Mesodermal cell (in vitro differentiated cells): ENCODE results near the gene KIF24. TPM values are rescaled to one million over a fixed set of nuclear protein-coding genes. Genes with fewer than 3 reads are reported as not detected.

ENCODE experiments used
- H3K27ac ChIP-seq: 2 replicates; pipeline ENCODE4 v1.7.0; 2013; ENCODE audit warnings: mild to moderate bottlenecking, low read depth, low read length, moderate library complexity; ENCODE audit not compliant: severe bottlenecking
- H3K36me3 ChIP-seq: 2 replicates; pipeline ENCODE4 v1.7.1; 2013; ENCODE audit warnings: mild to moderate bottlenecking, low read length, moderate library complexity; ENCODE audit not compliant: control insufficient read depth, insufficient read depth
- H3K4me1 ChIP-seq: one replicate; pipeline ENCODE4 v1.7.1; 2013; ENCODE audit warnings: mild to moderate bottlenecking, low read length; ENCODE audit not compliant: insufficient read depth, control insufficient read depth, poor library complexity, severe bottlenecking
- H3K4me3 ChIP-seq: 2 replicates; pipeline ENCODE4 v1.7.0; 2013; ENCODE audit warnings: low read length, control low read depth, mild to moderate bottlenecking; ENCODE audit not compliant: insufficient read depth, poor library complexity, severe bottlenecking; ENCODE audit errors: extremely low read depth
- H3K9me3 ChIP-seq: 2 replicates; pipeline ENCODE4 v1.7.1; 2013; ENCODE audit warnings: mild to moderate bottlenecking, low read length, moderate library complexity; ENCODE audit not compliant: control insufficient read depth
- WGBS, 2 experiments: methylation state at CpG; one replicate each; pipeline ENCODE4 v1.1.5; 2013; ENCODE audit warnings: missing lambda C conversion rate in 2 of 2; ENCODE audit not compliant: insufficient coverage in 2 of 2; 5-methylcytosine and 5-hydroxymethylcytosine counted together
- polyA plus RNA-seq, 2 experiments: library from polyadenylated mRNA; stranded (reverse); fragments of 50-300 nt; gene quantifications; one replicate each; pipeline ENCODE4 v1.2.3, GENCODE V29; 2013

The KIF24 gene
- polyA plus RNA-seq (2013, experiment 1 of 2): 4.2 TPM
- polyA plus RNA-seq (2013, experiment 2 of 2): 3.6 TPM

GRCh38 chr9:34328987-34329832 is at the start of gene KIF24, which contains the start of gene NUDT2:
Gene KIF24 (minus strand): TSS chr9:34329268. CDS start chr9:34311346, 17,922 bp downstream.
Gene NUDT2 (plus strand): TSS chr9:34329569. CDS start chr9:34339040, 9,471 bp downstream.
- peak within 1 kb of the TSS; percentile 91 for H3K27ac ChIP-seq
- 0 to 1% methylated on average over 45 to 60 of the region's 64 CpGs for WGBS, 2 experiments
- H3K9me3 ChIP-seq: no peaks in the 10 kb centered on the region
- peaks cover 4% of the 10 kb centered on the region for H3K4me1 ChIP-seq
- H3K4me3 ChIP-seq: peak within 1 kb of the TSS; percentile 97
- H3K36me3 ChIP-seq: no peaks in the 10 kb centered on the region

- Histone ChIP-seq H3K36me3 (no peaks in the 10 kb centered on the region), H3K27ac (no peak overlapping the region), H3K4me3 (no peak overlapping the region), H3K9me3 (no peaks in the 10 kb centered on the region), H3K4me1 (peaks cover 6% of the 10 kb centered on the region)
- 83 to 86% methylated on average over 3 of the region's 3 CpGs for WGBS, 2 experiments
Observed at GRCh38 chr9:34378376-34379060, 49.5 kb upstream of the KIF24 start.

GRCh38 chr9:34377404-34377746 is 48.3 kb upstream of the KIF24 start:
- Histone ChIP-seq H3K27ac (no peak overlapping the region), H3K36me3 (no peaks in the 10 kb centered on the region), H3K4me3 (peak overlapping the region; percentile 60), H3K4me1 (peaks cover 6% of the 10 kb centered on the region), H3K9me3 (no peaks in the 10 kb centered on the region)
- 21 to 30% methylated on average over 17 to 18 of the region's 21 CpGs for WGBS, 2 experiments

GRCh38 chr9:34376596-34377403 is 47.7 kb upstream of the KIF24 start, which contains the start of gene MYORG:
Gene MYORG (minus strand): TSS chr9:34376898. CDS start chr9:34372943, 3,955 bp downstream.
- peaks cover 6% of the 10 kb centered on the region for H3K36me3 ChIP-seq
- 0 to 1% methylated on average over 32 to 38 of the region's 54 CpGs for WGBS, 2 experiments
- H3K27ac ChIP-seq: no peak within 1 kb of the TSS
- H3K4me3 ChIP-seq: peak within 1 kb of the TSS; percentile 60
- peaks cover 6% of the 10 kb centered on the region for H3K4me1 ChIP-seq
- H3K9me3 ChIP-seq: no peaks in the 10 kb centered on the region

- Histone ChIP-seq H3K36me3 (peaks cover 12% of the 10 kb centered on the region), H3K4me1 (peaks cover 6% of the 10 kb centered on the region), H3K4me3 (peak overlapping the region; percentile 60), H3K27ac (no peak overlapping the region), H3K9me3 (no peaks in the 10 kb centered on the region)
- WGBS, 2 experiments: 8 to 9% methylated on average over 18 to 20 of the region's 22 CpGs
Observed at GRCh38 chr9:34375901-34376595, 47.0 kb upstream of the KIF24 start.

- Histone ChIP-seq H3K27ac (no peak overlapping the region), H3K4me3 (no peak overlapping the region), H3K4me1 (peaks cover 1% of the 10 kb centered on the region), H3K36me3 (peaks cover 14% of the 10 kb centered on the region), H3K9me3 (no peaks in the 10 kb centered on the region)
- 38 to 43% methylated on average over 5 of the region's 5 CpGs for WGBS, 2 experiments
Observed at GRCh38 chr9:34374905-34375552, 46.0 kb upstream of the KIF24 start.

GRCh38 chr9:34374339-34374738 is 45.3 kb upstream of the KIF24 start:
- no peaks in the 10 kb centered on the region for H3K4me1 ChIP-seq
- peaks cover 14% of the 10 kb centered on the region for H3K36me3 ChIP-seq
- 88 to 93% methylated on average over 3 of the region's 3 CpGs for WGBS, 2 experiments
- H3K4me3 ChIP-seq: no peak overlapping the region
- no peak overlapping the region for H3K27ac ChIP-seq
- no peaks in the 10 kb centered on the region for H3K9me3 ChIP-seq

- Histone ChIP-seq H3K4me1 (no peaks in the 10 kb centered on the region), H3K27ac (no peak overlapping the region), H3K9me3 (no peaks in the 10 kb centered on the region), H3K36me3 (peaks cover 14% of the 10 kb centered on the region), H3K4me3 (no peak overlapping the region)
- WGBS, 2 experiments: 97 to 100% methylated on average over 1 to 2 of the region's 2 CpGs
Observed at GRCh38 chr9:34373749-34374148, 44.7 kb upstream of the KIF24 start.

- Histone ChIP-seq H3K4me3 (no peak overlapping the region), H3K36me3 (peaks cover 14% of the 10 kb centered on the region), H3K9me3 (no peaks in the 10 kb centered on the region), H3K4me1 (no peaks in the 10 kb centered on the region), H3K27ac (no peak overlapping the region)
- WGBS, 2 experiments: 96 to 98% methylated on average over 34 to 41 of the region's 41 CpGs
Observed at GRCh38 chr9:34372467-34373011, 43.5 kb upstream of the KIF24 start.
